Retinal pigment epithelial cell (primary cell): ENCODE data around the gene DIP2C.
"Not testable (repeated sequence)": the region's sequence is repeated elsewhere in the genome, so short reads cannot be mapped to it uniquely, and the experiment has no call there.

Experiments used
- DNase-seq: peaks from one replicate; pipeline ENCODE4 v3.0.0-alpha.2; 2010; ENCODE audit warnings: low read depth
- H3K4me3 ChIP-seq: 2 replicates; pipeline ENCODE4 v1.5.1; 2011; ENCODE audit warnings: mild to moderate bottlenecking, low read length, control low read depth, moderate library complexity
- TF ChIP-seq, protein P1 (sequence below): conservative IDR thresholded peaks from 2 replicates; pipeline ENCODE4 v1.5.1; 2011; ENCODE audit warnings: low read depth, low read length, control low read depth, inconsistent platforms

Gene DIP2C

DNA sequence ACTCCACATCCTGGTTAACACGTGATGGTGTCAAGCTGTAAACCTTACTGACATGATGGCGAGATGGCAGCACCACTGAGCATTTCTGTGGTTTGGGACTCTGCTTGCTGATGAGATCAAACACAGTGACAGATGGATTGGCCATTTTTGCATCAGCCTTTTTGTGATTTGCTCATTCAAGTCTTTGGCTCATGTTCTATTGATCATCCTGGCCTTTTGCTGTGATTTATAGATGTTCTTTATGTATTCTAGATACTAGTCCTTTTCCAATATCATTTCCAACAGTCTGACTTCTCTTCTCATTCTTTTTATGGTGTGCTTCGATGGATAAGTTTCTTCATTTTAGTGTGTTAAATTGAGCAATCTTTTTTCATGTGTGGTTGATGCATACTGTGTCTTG is 24.7 kb upstream of the DIP2C start:
- H3K4me3 ChIP-seq: no peak overlapping the region
- TF ChIP-seq, protein P1, sequence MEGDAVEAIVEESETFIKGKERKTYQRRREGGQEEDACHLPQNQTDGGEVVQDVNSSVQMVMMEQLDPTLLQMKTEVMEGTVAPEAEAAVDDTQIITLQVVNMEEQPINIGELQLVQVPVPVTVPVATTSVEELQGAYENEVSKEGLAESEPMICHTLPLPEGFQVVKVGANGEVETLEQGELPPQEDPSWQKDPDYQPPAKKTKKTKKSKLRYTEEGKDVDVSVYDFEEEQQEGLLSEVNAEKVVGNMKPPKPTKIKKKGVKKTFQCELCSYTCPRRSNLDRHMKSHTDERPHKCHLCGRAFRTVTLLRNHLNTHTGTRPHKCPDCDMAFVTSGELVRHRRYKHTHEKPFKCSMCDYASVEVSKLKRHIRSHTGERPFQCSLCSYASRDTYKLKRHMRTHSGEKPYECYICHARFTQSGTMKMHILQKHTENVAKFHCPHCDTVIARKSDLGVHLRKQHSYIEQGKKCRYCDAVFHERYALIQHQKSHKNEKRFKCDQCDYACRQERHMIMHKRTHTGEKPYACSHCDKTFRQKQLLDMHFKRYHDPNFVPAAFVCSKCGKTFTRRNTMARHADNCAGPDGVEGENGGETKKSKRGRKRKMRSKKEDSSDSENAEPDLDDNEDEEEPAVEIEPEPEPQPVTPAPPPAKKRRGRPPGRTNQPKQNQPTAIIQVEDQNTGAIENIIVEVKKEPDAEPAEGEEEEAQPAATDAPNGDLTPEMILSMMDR: no peak
- DNase-seq: no peak

DNA sequence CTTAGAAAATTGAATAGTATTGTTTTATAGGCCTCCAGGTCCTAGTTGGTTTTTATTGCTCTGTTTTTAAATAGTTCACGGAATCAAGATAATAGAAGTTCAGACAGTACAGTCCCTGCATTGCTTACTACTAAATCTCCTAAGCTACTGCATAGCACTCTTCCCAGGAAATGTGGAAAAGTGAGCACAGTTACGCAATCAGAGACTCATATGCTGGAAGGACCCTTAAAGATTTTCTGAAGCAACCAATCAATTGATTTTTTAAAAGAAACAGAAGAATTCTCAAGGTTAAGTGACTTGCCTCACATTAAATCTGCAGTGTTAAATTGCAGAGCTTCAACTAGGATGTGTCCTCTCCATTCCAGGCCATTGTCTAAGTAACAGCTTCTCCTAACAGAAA is 23.1 kb upstream of the DIP2C start:
- no peak overlapping the region for H3K4me3 ChIP-seq
- TF ChIP-seq, protein P1: no peak
- DNase-seq: no peak

DNA sequence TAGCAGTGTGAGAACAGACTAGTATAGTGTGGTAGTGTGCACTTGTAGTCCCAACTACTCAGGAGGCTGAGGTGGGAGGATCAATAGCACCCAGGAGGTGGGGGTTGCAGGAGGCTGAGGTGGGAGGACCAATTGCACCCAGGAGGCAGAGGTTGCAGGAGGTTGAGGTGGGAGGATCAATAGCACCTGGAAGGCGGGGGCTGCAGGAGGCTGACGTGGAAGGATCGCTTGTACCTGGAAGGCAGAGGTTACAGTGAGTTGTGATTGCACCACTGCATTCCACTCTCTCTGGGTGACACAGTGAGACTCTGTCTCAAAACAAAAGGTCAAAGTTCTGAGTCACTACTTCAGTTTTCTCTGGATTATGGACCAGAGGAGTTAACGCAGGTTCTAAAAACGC is 22.6 kb upstream of the DIP2C start:
- no peak for DNase-seq
- TF ChIP-seq, protein P1: no peak
- H3K4me3 ChIP-seq: no peak overlapping the region

DNA sequence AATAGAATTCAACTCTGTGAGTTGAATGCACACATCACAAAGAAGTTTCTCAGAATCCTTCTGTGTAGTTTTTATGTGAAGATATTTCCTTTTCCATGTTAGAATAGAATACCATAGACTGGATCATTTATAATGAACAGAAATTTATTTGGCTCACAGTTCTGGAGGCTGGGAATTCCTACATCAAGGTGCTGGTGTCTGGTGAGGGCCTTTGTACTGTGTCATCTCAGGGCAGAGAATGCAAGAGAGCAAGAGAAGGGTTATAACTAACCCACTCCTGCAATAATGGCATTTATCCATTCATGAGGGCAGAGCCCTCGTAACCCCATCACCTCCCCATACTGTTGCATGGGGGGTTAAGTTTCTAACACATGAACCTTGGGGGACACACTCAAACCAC is 18.4 kb upstream of the DIP2C start:
- H3K4me3 ChIP-seq: no peak overlapping the region
- TF ChIP-seq, protein P1: no peak
- DNase-seq: no peak

DNA sequence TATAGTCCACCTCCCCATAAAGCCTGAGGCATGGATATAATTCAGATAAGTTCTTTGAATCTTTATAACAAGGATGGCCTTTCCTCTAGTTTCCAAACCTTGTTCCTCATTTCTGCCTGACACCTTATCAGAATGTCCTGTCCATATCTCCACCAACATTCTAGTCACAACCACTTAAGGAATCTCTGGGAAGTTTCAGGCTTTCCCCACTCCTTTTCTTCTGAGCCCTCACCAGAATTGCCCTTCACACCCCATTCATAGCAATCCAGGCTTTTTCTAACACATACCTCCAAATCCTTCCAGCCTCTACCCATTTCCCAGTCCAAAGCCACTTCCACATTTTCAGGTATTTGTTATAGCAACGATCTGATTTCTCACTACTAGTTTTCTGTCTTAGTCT is 18.0 kb upstream of the DIP2C start:
- no peak overlapping the region for H3K4me3 ChIP-seq
- no peak for DNase-seq
- TF ChIP-seq, protein P1: no peak

DNA sequence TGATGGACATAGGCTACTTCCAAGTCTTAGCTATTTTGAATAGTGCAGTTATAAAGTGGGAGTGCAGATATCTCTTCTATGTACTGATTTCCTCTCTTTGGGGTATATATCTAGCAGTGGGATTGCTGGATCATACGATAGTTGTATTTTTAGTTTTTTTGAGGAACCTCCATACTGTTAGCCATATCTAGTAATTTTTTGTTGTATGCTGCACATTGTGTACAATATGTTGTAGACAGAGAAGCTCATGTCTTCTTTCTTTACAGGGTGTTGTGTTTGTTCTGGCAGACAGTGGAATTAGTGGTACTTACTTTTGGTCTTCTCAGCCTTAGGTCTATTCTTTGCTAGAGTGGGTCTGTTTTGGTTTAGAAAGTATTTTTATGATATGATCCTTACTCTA is 13.7 kb upstream of the DIP2C start:
- DNase-seq: no peak
- TF ChIP-seq, protein P1: no peak

DNA sequence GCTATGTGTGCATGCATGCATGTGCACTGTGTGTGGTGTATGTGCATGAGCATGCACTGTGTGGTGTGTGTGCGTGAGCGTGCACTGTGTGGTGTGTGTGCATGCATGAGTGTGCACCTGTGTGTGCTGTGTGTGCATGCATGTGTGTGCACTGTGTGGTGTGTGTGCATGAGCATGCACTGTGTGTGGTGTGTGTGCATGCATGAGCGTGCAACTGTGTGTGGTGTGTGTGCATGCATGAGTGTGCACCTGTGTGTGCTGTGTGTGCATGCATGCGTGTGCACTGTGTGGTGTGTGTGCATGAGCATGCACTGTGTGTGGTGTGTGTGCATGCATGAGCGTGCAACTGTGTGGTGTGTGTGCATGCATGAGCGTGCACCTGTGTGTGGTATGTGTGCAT is 10.7 kb upstream of the DIP2C start:
- not testable (repeated sequence) for H3K4me3 ChIP-seq, DNase-seq

More for the DNA sequence above, 13.7 kb upstream of the DIP2C start:
- no peak overlapping the region for H3K4me3 ChIP-seq

DNA sequence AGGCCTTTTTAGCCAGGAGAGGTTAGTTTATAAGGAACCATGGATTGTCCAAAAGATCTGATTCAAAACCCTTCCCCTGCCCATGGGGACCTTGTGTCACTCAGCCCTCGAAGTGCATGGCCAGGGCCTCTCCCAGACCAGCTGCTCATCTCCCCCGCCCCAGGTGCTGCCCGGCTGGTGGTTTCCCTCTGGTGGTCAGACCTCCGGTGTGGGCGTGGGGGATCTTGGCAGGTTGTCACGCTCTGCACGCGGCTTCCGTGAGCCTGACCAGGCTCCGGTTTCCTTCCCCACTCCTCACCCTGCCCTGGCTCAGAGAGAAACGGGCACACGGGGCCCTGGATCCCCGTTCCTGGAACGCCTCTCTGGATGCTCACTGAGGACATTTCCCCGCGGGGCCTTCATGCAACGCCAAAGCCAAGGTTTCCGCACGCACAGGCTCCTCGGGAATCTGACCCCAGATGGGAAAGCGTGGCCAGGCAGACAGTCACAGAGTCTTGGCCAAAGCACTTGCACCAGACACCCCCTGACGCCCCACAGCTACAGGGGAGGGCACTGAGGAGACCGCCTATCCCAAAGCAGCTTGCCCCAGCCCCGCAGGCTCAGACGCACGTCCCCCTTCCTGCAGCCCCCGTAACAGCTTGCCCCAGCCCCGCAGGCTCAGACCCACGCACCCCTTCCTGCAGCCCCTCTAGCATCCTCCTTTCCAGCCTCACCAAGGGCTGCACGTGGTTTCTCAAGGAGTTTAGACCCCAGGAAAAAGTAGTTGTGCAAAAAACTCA is 7.8 kb upstream of the DIP2C start:
- no peak for DNase-seq

More for the DNA sequence above, 7.8 kb upstream of the DIP2C start:
- TF ChIP-seq, protein P1: no peak
- no peak overlapping the region for H3K4me3 ChIP-seq
